ENCODE results near the gene POMGNT1.

DNA sequence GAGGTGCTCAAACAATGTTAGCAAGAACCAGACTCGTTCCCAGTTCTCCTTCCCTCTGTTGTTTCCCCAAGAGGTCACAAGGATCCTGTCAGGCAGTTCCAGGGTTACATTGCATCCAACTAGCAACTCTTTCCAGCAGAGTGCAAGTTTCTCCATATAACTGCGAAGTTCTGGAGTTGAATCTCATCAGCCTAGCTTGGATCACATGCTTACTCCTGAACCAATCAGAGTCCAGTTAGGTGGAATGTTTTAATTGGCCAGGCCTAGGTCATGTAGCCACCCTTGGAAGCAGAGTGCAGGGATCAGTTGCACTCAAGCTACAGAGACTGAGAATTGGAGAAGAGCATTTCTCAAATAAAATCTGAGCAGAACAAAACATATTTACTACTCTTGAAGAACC is 49.9 kb downstream of the POMGNT1 start:
- TF ChIP-seq, protein P1, sequence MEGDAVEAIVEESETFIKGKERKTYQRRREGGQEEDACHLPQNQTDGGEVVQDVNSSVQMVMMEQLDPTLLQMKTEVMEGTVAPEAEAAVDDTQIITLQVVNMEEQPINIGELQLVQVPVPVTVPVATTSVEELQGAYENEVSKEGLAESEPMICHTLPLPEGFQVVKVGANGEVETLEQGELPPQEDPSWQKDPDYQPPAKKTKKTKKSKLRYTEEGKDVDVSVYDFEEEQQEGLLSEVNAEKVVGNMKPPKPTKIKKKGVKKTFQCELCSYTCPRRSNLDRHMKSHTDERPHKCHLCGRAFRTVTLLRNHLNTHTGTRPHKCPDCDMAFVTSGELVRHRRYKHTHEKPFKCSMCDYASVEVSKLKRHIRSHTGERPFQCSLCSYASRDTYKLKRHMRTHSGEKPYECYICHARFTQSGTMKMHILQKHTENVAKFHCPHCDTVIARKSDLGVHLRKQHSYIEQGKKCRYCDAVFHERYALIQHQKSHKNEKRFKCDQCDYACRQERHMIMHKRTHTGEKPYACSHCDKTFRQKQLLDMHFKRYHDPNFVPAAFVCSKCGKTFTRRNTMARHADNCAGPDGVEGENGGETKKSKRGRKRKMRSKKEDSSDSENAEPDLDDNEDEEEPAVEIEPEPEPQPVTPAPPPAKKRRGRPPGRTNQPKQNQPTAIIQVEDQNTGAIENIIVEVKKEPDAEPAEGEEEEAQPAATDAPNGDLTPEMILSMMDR (conservative IDR thresholded peaks at IDR 0.05; ENCODE audit: low read depth, low read length): no peak
- TF ChIP-seq EZH2 (IDR thresholded peaks at IDR 0.05; ENCODE audit: low read length, unreplicated experiment) (no peak), EZH2phosphoT487 (IDR thresholded peaks at IDR 0.05; ENCODE audit: borderline replicate concordance, low read length) (no peak)
